GM18907 (cell line): Measurements from ENCODE around the gene OR5B3.
"Not testable (repeated sequence)": the region's sequence is repeated elsewhere in the genome, so short reads cannot be mapped to it uniquely, and the experiment has no call there.

Experiments
- ATAC-seq: cut with Tn5 transposase; IDR thresholded peaks from one replicate; pipeline ENCODE4 v1.9.1; 2021; ENCODE audit warnings: mild to moderate bottlenecking, moderate library complexity; ENCODE audit not compliant: unreplicated experiment

The OR5B3 gene

GRCh38 chr11:58406774-58407173, at the start of gene OR5B3:
Gene OR5B3, minus strand, starts transcription at chr11:58406874. Its CDS starts 3,465 bp downstream, at chr11:58403409.
- no peak for ATAC-seq

GRCh38 chr11:58451585-58451984, 44.9 kb upstream of the OR5B3 start:
- ATAC-seq, result no peak

GRCh38 chr11:58446294-58446693, 39.6 kb upstream of the OR5B3 start:
- no peak for ATAC-seq

GRCh38 chr11:58444300-58444699, 37.6 kb upstream of the OR5B3 start:
- no peak for ATAC-seq

GRCh38 chr11:58442136-58442535, 35.5 kb upstream of the OR5B3 start, which contains the start of gene OR5B12:
Gene OR5B12, minus strand, starts transcription at chr11:58442236. Its CDS starts 2,085 bp downstream, at chr11:58440151.
- ATAC-seq, result no peak

- no peak for ATAC-seq
Observed at GRCh38 chr11:58438486-58438885, 31.8 kb upstream of the OR5B3 start.

- ATAC-seq, result no peak
Observed at GRCh38 chr11:58434217-58434616, 27.5 kb upstream of the OR5B3 start.

- peak; percentile 83 for ATAC-seq
Observed at GRCh38 chr11:58433638-58434203, 27.0 kb upstream of the OR5B3 start.

- no peak for ATAC-seq
Observed at GRCh38 chr11:58429273-58429672, 22.6 kb upstream of the OR5B3 start.

- no peak for ATAC-seq
Observed at GRCh38 chr11:58428021-58428420, 21.3 kb upstream of the OR5B3 start, which contains the start of gene OR5B2. Gene OR5B2, minus strand, starts transcription at chr11:58428121. Its CDS starts 4,860 bp downstream, at chr11:58423261.

GRCh38 chr11:58399622-58400021, 7.1 kb downstream of the OR5B3 start:
- not testable (repeated sequence) for ATAC-seq

GRCh38 chr11:58395581-58395980, 11.1 kb downstream of the OR5B3 start:
- ATAC-seq, result no peak

- no peak for ATAC-seq
Observed at GRCh38 chr11:58394195-58394594, 12.5 kb downstream of the OR5B3 start.

GRCh38 chr11:58392746-58393145, 13.9 kb downstream of the OR5B3 start:
- no peak for ATAC-seq

GRCh38 chr11:58391879-58392278, 14.8 kb downstream of the OR5B3 start:
- no peak for ATAC-seq

- no peak for ATAC-seq
Observed at GRCh38 chr11:58390551-58391063, 16.1 kb downstream of the OR5B3 start.

GRCh38 chr11:58358969-58359368, 47.7 kb downstream of the OR5B3 start, which contains the start of gene OR5B17:
Gene OR5B17, minus strand, starts transcription at chr11:58359069. Its CDS starts 0 bp downstream, at chr11:58359069.
- no peak for ATAC-seq

GRCh38 chr11:58354727-58355126, 51.9 kb downstream of the OR5B3 start:
- no peak for ATAC-seq
